Hematopoietic multipotent progenitor cell (in vitro differentiated cells): ENCODE data around the gene PCDHGB6. TPM values are rescaled to one million over a fixed set of nuclear protein-coding genes. Genes with fewer than 3 reads are reported as not detected.
A peak's percentile ranks its signal among the peaks of the same experiment; 100 is the strongest.
"Not testable (repeated sequence)": the region's sequence is repeated elsewhere in the genome, so short reads cannot be mapped to it uniquely, and the experiment has no call there.

Experiments
- DNase-seq, 3 donors: peaks; one replicate each; pipeline ENCODE4 v3.0.0-alpha.2; 2011 to 2015; ENCODE audit warnings: low read depth in 2 of 3, low spot score in 2 of 3
- total RNA-seq: library from RNA; depleted of rRNA; stranded (reverse); fragments of >200 nt; gene quantifications from one replicate; pipeline ENCODE4 v1.2.3, GENCODE V29; 2012

The PCDHGB6 gene
- 0.81 TPM for total RNA-seq

DNA sequence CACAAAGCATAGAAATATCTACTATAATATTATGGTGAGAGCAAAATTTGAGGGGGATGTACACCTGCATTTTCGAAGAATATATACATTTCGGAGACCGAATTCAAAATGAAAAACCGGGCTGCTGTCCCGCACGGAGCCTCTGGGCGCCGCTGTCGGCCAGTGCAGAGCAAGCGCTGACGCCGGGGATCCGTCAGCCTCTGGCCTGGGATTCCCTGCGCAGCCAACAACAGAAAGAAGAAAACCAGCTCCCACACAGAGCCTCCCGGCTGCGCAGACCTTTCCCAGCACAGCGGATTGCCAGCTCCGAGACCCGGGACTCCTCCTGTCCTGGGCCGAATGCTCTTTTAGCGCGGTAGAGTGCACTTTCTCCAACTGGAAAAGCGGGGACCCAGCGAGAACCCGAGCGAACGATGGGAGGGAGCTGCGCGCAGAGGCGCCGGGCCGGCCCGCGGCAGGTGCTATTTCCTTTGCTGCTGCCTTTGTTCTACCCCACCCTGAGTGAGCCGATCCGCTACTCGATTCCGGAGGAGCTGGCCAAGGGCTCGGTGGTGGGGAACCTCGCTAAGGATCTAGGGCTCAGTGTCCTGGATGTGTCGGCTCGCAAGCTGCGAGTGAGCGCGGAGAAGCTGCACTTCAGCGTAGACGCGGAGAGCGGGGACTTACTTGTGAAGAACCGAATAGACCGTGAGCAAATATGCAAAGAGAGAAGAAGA is at the start of gene PCDHGB6:
TSS of gene PCDHGB6 (plus strand) at position 232 of the 716 bp plus-strand sequence. CDS start at position 414, 182 bp downstream.
- peak in 2 of 3 donors; percentile 42 to 58 for DNase-seq

DNA sequence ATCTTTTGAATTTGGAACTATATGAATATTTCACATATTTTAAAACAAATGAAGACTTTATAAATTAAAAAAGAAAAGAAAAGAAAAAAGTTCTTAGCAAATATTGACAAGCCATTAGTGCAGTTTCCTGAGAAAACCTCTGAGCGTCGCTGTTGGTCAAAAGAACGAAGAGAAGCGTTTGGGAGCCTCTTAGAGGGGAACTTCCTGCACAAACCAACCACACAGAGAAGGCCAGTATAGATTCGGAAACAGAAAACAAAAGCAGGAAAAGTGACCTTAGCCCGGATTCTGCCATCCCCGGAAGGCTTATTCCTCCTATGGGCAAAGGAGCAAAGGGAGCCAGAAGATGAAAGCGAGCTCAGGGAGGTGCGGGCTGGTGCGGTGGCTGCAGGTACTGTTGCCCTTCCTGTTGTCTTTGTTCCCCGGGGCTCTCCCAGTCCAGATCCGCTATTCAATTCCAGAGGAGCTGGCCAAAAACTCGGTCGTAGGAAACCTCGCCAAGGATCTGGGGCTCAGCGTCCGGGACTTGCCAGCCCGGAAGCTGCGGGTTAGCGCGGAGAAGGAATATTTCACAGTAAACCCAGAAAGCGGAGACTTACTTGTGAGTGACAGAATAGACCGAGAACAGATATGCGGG is 47.9 kb upstream of the PCDHGB6 start, which contains the start of gene PCDHGB2:
TSS of gene PCDHGB2 (plus strand) at position 205 of the 637 bp plus-strand sequence. CDS start at position 347, 142 bp downstream.
- DNase-seq = peak in 1 of 3 donors; percentile 62

GRCh38 chr5:141360685-141361084 is 47.1 kb upstream of the PCDHGB6 start:
- DNase-seq = no peak

- no peak for DNase-seq
Observed at GRCh38 chr5:141362719-141363118, 45.1 kb upstream of the PCDHGB6 start.

- no peak for DNase-seq
Observed at GRCh38 chr5:141363952-141364660, 43.7 kb upstream of the PCDHGB6 start, which contains the start of gene PCDHGA5. TSS of gene PCDHGA5 (plus strand) at chr5:141364162. CDS start at chr5:141364331, 169 bp downstream.

- DNase-seq = no peak
Observed at GRCh38 chr5:141366016-141366896, 41.6 kb upstream of the PCDHGB6 start.

- DNase-seq = peak in 2 of 3 donors; percentile 55 to 69
Observed at GRCh38 chr5:141369994-141370848, 37.6 kb upstream of the PCDHGB6 start, which contains the start of gene PCDHGB3. TSS of gene PCDHGB3 (plus strand) at chr5:141370242. CDS start at chr5:141370395, 153 bp downstream.

- DNase-seq = no peak
Observed at GRCh38 chr5:141371572-141372475, 36.0 kb upstream of the PCDHGB6 start.

- no peak for DNase-seq
Observed at GRCh38 chr5:141373673-141374317, 34.0 kb upstream of the PCDHGB6 start, which contains the start of gene PCDHGA6. TSS of gene PCDHGA6 (plus strand) at chr5:141373891. CDS start at chr5:141374084, 193 bp downstream.

- DNase-seq = no peak
Observed at GRCh38 chr5:141374627-141375026, 33.2 kb upstream of the PCDHGB6 start.

DNA sequence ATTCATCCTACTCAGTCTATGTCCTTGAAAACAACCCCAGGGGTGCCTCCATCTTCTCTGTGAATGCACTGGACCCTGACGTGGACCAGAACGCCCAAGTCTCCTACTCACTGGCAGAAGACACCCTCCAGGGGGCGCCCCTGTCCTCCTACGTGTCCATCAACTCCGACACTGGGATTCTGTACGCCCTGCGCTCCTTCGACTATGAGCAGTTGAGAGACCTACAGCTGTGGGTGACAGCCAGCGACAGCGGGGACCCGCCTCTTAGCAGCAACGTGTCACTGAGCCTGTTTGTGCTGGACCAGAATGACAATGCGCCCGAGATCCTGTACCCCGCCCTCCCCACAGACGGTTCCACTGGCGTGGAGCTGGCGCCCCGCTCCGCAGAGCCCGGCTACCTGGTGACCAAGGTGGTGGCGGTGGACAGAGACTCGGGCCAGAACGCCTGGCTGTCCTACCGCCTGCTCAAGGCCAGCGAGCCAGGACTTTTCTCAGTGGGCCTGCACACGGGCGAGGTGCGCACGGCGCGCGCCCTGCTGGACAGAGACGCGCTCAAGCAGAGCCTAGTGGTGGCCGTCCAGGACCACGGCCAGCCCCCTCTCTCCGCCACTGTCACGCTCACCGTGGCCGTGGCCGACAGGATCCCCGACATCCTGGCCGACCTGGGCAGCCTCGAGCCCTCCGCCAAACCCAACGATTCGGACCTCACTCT is 32.2 kb upstream of the PCDHGB6 start:
- DNase-seq = not testable (repeated sequence)

GRCh38 chr5:141382469-141383294 is 25.1 kb upstream of the PCDHGB6 start, which contains the start of gene PCDHGA7:
TSS of gene PCDHGA7 (plus strand) at chr5:141382742. CDS start at chr5:141382900, 158 bp downstream.
- peak in 1 of 3 donors; percentile 11 for DNase-seq

DNA sequence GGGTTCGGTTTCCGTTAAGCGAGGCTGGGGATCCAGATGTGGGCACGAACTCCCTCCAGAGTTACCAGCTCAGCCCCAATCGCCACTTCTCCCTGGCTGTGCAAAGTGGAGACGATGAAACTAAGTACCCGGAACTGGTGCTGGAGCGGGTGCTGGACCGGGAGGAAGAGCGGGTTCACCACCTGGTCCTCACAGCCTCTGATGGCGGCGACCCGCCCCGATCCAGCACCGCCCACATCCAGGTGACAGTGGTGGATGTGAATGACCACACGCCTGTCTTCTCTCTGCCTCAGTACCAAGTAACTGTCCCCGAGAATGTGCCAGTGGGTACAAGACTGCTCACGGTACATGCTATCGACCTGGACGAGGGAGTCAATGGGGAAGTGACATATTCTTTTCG is 24.5 kb upstream of the PCDHGB6 start:
- DNase-seq = no peak

GRCh38 chr5:141384471-141385267 is 23.2 kb upstream of the PCDHGB6 start:
- no peak for DNase-seq
